PC-9 (cell line): ENCODE data around the gene CHCHD5. TPM values are rescaled to one million over a fixed set of nuclear protein-coding genes. Genes with fewer than 3 reads are reported as not detected.

Experiments
- BruUV-seq: library from RNA; stranded (reverse); fragments of 400-500 nt; replicated peaks from 2 replicates; lab custom pipeline; 2021; lab: Mats Ljungman, UMichigan
- CTCF ChIA-PET: fragments of 300-600 bp; sonication (Branson Sonifier 250); formaldehyde crosslinking; loops from one replicate; lab custom pipeline; 2022; ENCODE audit warnings: antibody characterized with exemption; lab: Charles Lee
- POLR2A ChIA-PET: fragments of 300-600 bp; sonication (Branson Sonifier 250); formaldehyde crosslinking; loops from one replicate; lab custom pipeline; 2022; ENCODE audit warnings: antibody characterized with exemption; ENCODE audit not compliant: unreplicated experiment; lab: Charles Lee
- DNase-seq, 2 experiments: peaks; one replicate each; pipeline versions ENCODE4 v3.0.0 to v3.0.0-alpha.2; 2015 to 2022; ENCODE audit warnings: mixed read lengths in 1 of 2
- H2AFZ ChIP-seq: fragments of 200-600 bp; sonication (generic); 2 replicates; pipeline ENCODE4 v1.8.1; 2017; ENCODE audit warnings: antibody characterized with exemption
- H3F3A ChIP-seq: fragments of 200-600 bp; sonication (generic); 2 replicates; pipeline ENCODE4 v1.8.1; 2017; ENCODE audit warnings: antibody characterized with exemption, mild to moderate bottlenecking, low read depth; ENCODE audit not compliant: insufficient read depth
- H3K27ac ChIP-seq: fragments of 200-600 bp; sonication (generic); 2 replicates; pipeline ENCODE4 v1.6.1; 2016; ENCODE audit warnings: mixed run types
- H3K27me3 ChIP-seq: fragments of 200-600 bp; sonication (generic); 2 replicates; pipeline ENCODE4 v1.6.1; 2016; ENCODE audit warnings: low read depth, mixed run types; ENCODE audit not compliant: insufficient read depth
- H3K36me3 ChIP-seq: fragments of 200-600 bp; sonication (generic); 2 replicates; pipeline ENCODE4 v1.6.1; 2016; ENCODE audit warnings: low read depth, mixed run types
- H3K4me1 ChIP-seq: fragments of 200-600 bp; sonication (generic); replicated peaks from 2 replicates; pipeline ENCODE4 v1.6.1; 2016; ENCODE audit warnings: mixed run types; ENCODE audit not compliant: insufficient read depth
- H3K4me2 ChIP-seq: fragments of 200-600 bp; sonication (generic); 2 replicates; pipeline ENCODE4 v1.6.1; 2017; ENCODE audit warnings: mixed run types
- H3K4me3 ChIP-seq: fragments of 200-600 bp; sonication (generic); 2 replicates; pipeline ENCODE4 v1.6.1; 2016; ENCODE audit warnings: mixed run types
- H3K79me2 ChIP-seq: fragments of 200-600 bp; sonication (generic); 2 replicates; pipeline ENCODE4 v1.6.1; 2017; ENCODE audit warnings: low read depth, mixed run types
- H3K9me2 ChIP-seq: fragments of 200-600 bp; sonication (generic); 2 replicates; pipeline ENCODE4 v1.8.1; 2017; ENCODE audit warnings: mild to moderate bottlenecking; ENCODE audit not compliant: insufficient read depth
- H3K9me3 ChIP-seq: fragments of 200-600 bp; sonication (generic); 2 replicates; pipeline ENCODE4 v1.8.1; 2016; ENCODE audit warnings: low read depth; ENCODE audit not compliant: insufficient read depth
- H4K20me1 ChIP-seq: fragments of 200-600 bp; sonication (generic); 2 replicates; pipeline ENCODE4 v1.8.1; 2017; ENCODE audit not compliant: insufficient read depth
- CTCF ChIP-seq: fragments of 200-600 bp; sonication (generic); conservative IDR thresholded peaks from 2 replicates; pipeline ENCODE4 v1.6.1; 2017; ENCODE audit warnings: mixed run types, antibody characterized with exemption, mild to moderate bottlenecking, moderate library complexity
- EZH2 ChIP-seq: fragments of 200-600 bp; sonication (generic); IDR thresholded peaks from 2 replicates; pipeline ENCODE4 v1.8.0; 2017; ENCODE audit warnings: antibody characterized with exemption, low read depth
- intact Hi-C: fragments of 100-400 bp; cut with micrococcal nuclease; formaldehyde crosslinking; loops from one replicate; pipeline ENCODE4 v1.10.0; 2022; ENCODE audit not compliant: unreplicated experiment
- total RNA-seq: library from RNA; stranded (reverse); gene quantifications from 2 replicates; pipeline ENCODE4 v1.2.3, GENCODE V29; 2021

CHCHD5 gene
- total RNA-seq, 1 experiment from 2014 or later: 38.4 TPM

- H3K27ac ChIP-seq: peak overlapping the region; percentile 41
- H3F3A ChIP-seq: no peaks in the 10 kb centered on the region
- H3K36me3 ChIP-seq: no peaks in the 10 kb centered on the region
- H3K4me2 ChIP-seq: peak overlapping the region; percentile 66
- H2AFZ ChIP-seq: no peak overlapping the region
- H4K20me1 ChIP-seq: no peaks in the 10 kb centered on the region
- no TSS peak for BruUV-seq
- H3K79me2 ChIP-seq: no peaks in the 10 kb centered on the region
- no peak for TF ChIP-seq EZH2
- H3K27me3 ChIP-seq: no peaks in the 10 kb centered on the region
- DNase-seq: no peak
- H3K9me3 ChIP-seq: no peaks in the 10 kb centered on the region
- POLR2A ChIA-PET: interaction anchor here (0.7 kb wide), 1 partner anchor 45 kb away, joined by 6 read pairs; the partner anchor contains the start of gene SLC20A1
- no peaks in the 10 kb centered on the region for H3K9me2 ChIP-seq
- CTCF ChIA-PET: interaction anchor here (0.6 to 2.1 kb wide), 7 partner anchors 9 to 195 kb away, joined by 3 to 10 read pairs (median 5); no protein-coding TSS in a partner anchor
- H3K4me3 ChIP-seq: peak overlapping the region; percentile 24; the same call in 1 of the 2 replicates
- H3K4me1 ChIP-seq: peaks cover 23% of the 10 kb centered on the region
- intact Hi-C loops: loop anchor here (1.0 to 5.0 kb wide), 6 partner anchors 26 to 359 kb away; no protein-coding TSS in a partner anchor
Observed at GRCh38 chr2:112600634-112601033, 16.2 kb downstream of the CHCHD5 start.

GRCh38 chr2:112601754-112602153 lies 17.3 kb downstream of the CHCHD5 start:
- intact Hi-C loops: loop anchor here (5.0 kb wide), 1 partner anchor 341 kb away; no protein-coding TSS in a partner anchor
- ChIA-PET CTCF (interaction anchor here (0.7 kb wide), 1 partner anchor 124 kb away, joined by 8 read pairs; no protein-coding TSS in a partner anchor), POLR2A (no interaction called here)
- TF ChIP-seq EZH2: no peak
- TF ChIP-seq CTCF: no peak
- no peak for DNase-seq
- BruUV-seq: no TSS peak
- no peaks in the 10 kb centered on the region for H3K36me3 ChIP-seq
- no peaks in the 10 kb centered on the region for H3K79me2 ChIP-seq
- no peak overlapping the region for H2AFZ ChIP-seq
- H3K27me3 ChIP-seq: no peaks in the 10 kb centered on the region
- H3K4me1 ChIP-seq: peaks cover 23% of the 10 kb centered on the region
- H3K4me2 ChIP-seq: no peak overlapping the region; the same call in 1 of the 2 replicates
- H4K20me1 ChIP-seq: no peaks in the 10 kb centered on the region
- no peaks in the 10 kb centered on the region for H3K9me2 ChIP-seq
- H3K4me3 ChIP-seq: no peak overlapping the region
- H3K27ac ChIP-seq: no peak overlapping the region
- H3F3A ChIP-seq: no peaks in the 10 kb centered on the region
- H3K9me3 ChIP-seq: no peaks in the 10 kb centered on the region

- no peak for DNase-seq
- Histone ChIP-seq H3K27me3 (no peaks in the 10 kb centered on the region), H3F3A (peaks cover 5% of the 10 kb centered on the region; the same call in 1 of the 2 replicates), H3K36me3 (no peaks in the 10 kb centered on the region), H3K4me2 (no peak overlapping the region), H4K20me1 (no peaks in the 10 kb centered on the region), H3K79me2 (no peaks in the 10 kb centered on the region), H3K4me3 (no peak overlapping the region), H3K27ac (no peak overlapping the region), H2AFZ (no peak overlapping the region), H3K9me3 (no peaks in the 10 kb centered on the region), H3K4me1 (peaks cover 28% of the 10 kb centered on the region), H3K9me2 (no peaks in the 10 kb centered on the region)
- ChIA-PET POLR2A (no interaction called here), CTCF (interaction anchor here (0.6 to 0.7 kb wide), 2 partner anchors 117 to 230 kb away, joined by 4 to 8 read pairs; no protein-coding TSS in a partner anchor)
- intact Hi-C loops: loop anchor here (5.0 kb wide), 1 partner anchor 339 kb away; no protein-coding TSS in a partner anchor
- TF ChIP-seq EZH2 (no peak), CTCF (no peak)
- no TSS peak for BruUV-seq
Observed at GRCh38 chr2:112602917-112603316, 18.5 kb downstream of the CHCHD5 start.
